Measurements from ENCODE around the gene DNAJC15.

DNA sequence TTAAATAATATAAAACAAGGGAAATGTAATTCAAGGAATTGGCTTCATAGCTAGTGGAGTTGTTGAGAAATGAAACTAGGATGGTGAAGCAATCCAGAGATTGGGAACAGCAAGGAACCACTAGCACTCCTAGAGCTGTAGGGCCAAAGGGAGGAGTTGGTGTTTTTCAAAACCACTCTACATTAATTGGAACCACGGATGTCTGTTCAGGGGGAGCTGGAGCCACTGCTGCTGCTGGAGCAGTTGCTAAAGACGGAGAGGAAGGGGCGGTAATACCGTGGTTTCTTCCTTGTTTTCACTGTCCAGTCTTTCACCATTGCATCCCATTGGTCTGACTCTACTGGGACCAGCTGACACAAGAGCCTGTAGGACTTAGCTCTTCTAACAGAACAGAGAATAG is 8.5 kb downstream of the DNAJC15 start:
- no peak for TF ChIP-seq POLR2A (IDR thresholded peaks at IDR 0.05; ENCODE audit: low read depth, low read length)
- TF ChIP-seq POLR2AphosphoS5 (IDR thresholded peaks at IDR 0.05; ENCODE audit: low read depth, low read length): no peak
